Measurements from ENCODE around the gene MRPL10. TPM values are rescaled to one million over a fixed set of nuclear protein-coding genes. Genes with fewer than 3 reads are reported as not detected.

Gene MRPL10
- total RNA-seq, 1 experiment from 2014 or later, result 67.2 TPM

DNA sequence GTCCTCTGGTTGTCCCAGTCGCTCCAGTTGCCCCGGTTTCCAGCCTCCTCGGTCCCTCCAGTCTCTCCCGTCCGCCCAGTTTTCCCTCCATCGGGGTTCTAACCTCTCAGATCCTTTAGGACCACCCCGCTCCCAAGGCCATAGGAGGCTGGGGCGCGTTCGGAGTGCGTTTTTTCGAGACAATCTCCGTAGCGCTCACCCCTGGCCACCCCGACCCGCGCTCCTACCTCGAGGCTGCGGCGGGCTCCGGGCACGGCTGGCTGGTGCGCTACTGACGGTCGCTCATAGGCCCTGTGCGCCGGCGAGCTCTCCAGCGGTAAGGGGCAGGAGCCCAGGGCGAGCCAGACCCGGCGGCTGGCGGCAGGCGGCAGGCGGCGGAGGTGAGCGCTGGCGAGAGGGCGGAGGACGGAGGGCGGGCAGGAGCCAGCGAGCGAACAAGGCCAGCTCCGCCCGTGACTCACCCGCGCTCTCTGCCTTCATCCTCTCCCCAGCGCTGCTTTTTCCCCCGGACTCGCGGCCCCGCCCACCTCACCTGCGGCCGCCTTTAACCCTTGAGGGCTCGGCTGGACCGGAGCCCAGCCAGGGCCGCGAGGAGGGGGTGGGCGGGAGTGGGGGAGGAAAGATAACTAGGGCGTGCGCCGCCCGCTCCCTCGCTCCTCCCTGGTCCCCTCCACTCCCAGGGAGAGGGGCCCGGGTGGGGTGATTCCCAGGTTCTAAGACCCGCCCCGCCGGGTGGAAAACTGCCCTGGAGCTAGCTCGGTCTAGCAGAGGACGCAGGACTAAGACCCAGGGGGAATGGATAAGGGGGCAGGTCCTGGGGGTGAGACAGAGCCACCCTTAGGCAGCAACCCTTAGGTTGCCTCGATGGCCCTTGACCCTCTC lies 19.6 kb upstream of the MRPL10 start, which contains the start of gene SP6:
Gene SP6, minus strand, starts transcription at position 472 of the 882 bp plus-strand sequence. CDS start 2,734 bp downstream, outside the sequence.
- no peak within 1 kb of the TSS for H2AFZ ChIP-seq (ENCODE audit: low read length)
- Mint-ChIP-seq H3K27ac (no peak within 1 kb of the TSS; a peak in 1 of 7 replicates), H3K36me3 (ENCODE audit: insufficient read depth in 1 of 3, low read depth in 3 of 3) (peaks cover 0 to 2% (median 0%) of the 10 kb centered on the region in 3 experiments; a peak in 1 of 7 replicates), H3K9me3 (no peaks in the 10 kb centered on the region; a peak in 2 of 5 replicates), H3K4me3 (peak within 1 kb of the TSS; percentile 62 to 83), H3K27me3 (ENCODE audit: low read depth) (peaks cover 96% of the 10 kb centered on the region), H3K4me1 (peaks cover 47 to 52% of the 10 kb centered on the region in 2 experiments)
- no peak within 1 kb of the TSS for H3K27ac ChIP-seq (ENCODE audit: insufficient read length, low read depth, low read length)
- TF ChIP-seq, protein P1, sequence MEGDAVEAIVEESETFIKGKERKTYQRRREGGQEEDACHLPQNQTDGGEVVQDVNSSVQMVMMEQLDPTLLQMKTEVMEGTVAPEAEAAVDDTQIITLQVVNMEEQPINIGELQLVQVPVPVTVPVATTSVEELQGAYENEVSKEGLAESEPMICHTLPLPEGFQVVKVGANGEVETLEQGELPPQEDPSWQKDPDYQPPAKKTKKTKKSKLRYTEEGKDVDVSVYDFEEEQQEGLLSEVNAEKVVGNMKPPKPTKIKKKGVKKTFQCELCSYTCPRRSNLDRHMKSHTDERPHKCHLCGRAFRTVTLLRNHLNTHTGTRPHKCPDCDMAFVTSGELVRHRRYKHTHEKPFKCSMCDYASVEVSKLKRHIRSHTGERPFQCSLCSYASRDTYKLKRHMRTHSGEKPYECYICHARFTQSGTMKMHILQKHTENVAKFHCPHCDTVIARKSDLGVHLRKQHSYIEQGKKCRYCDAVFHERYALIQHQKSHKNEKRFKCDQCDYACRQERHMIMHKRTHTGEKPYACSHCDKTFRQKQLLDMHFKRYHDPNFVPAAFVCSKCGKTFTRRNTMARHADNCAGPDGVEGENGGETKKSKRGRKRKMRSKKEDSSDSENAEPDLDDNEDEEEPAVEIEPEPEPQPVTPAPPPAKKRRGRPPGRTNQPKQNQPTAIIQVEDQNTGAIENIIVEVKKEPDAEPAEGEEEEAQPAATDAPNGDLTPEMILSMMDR (conservative IDR thresholded peaks at IDR 0.05), result peak; percentile 37; the same call in 2 of the 3 replicates
- peak within 1 kb of the TSS; percentile 20 for H3K9ac ChIP-seq (ENCODE audit: extremely low read depth, insufficient read length, low read length)
- H2AK5ac ChIP-seq (ENCODE audit: insufficient read length, low read length), result no peak within 1 kb of the TSS
- peaks cover 7% of the 10 kb centered on the region for H3K4me1 ChIP-seq (ENCODE audit: insufficient read depth, low read length)
- no peak within 1 kb of the TSS for H2BK5ac ChIP-seq (ENCODE audit: insufficient read length, low read length)
- H2BK120ac ChIP-seq (ENCODE audit: low read depth, low read length, poor library complexity, severe bottlenecking), result no peak within 1 kb of the TSS
- H3K79me2 ChIP-seq (ENCODE audit: insufficient read depth, low read length), result no peaks in the 10 kb centered on the region
- no peaks in the 10 kb centered on the region for H3K9me3 ChIP-seq (ENCODE audit: control insufficient read depth, low read depth, low read length)
- H3K23me2 ChIP-seq (ENCODE audit: insufficient read length, low read depth, low read length, poor library complexity, severe bottlenecking), result peaks cover 27% of the 10 kb centered on the region
- no peak within 1 kb of the TSS for H3K56ac ChIP-seq (ENCODE audit: insufficient read length, low read depth, low read length)
- no peak within 1 kb of the TSS for H2BK12ac ChIP-seq (ENCODE audit: insufficient read length, low read depth, low read length)
- no peaks in the 10 kb centered on the region for H4K20me1 ChIP-seq (ENCODE audit: control insufficient read depth, insufficient read depth, insufficient read length)
- H4K8ac ChIP-seq (replicated peaks; ENCODE audit: insufficient read length, low read depth, low read length), result no peak within 1 kb of the TSS
- no peak within 1 kb of the TSS for H2BK15ac ChIP-seq (ENCODE audit: low read depth, low read length)
- no peaks in the 10 kb centered on the region for H3K79me1 ChIP-seq (ENCODE audit: insufficient read depth, low read depth, low read length, poor library complexity, severe bottlenecking)
- H3K4ac ChIP-seq (ENCODE audit: low read depth, low read length), result no peak within 1 kb of the TSS
- peak within 1 kb of the TSS; percentile 29; the same call in 1 of the 2 replicates for H3K14ac ChIP-seq (ENCODE audit: insufficient read depth, low read length)
- H4K91ac ChIP-seq (ENCODE audit: insufficient read length, low read depth, low read length), result no peak within 1 kb of the TSS
- peak; percentile 97 for DNase-seq
- no peak within 1 kb of the TSS for H3K23ac ChIP-seq (ENCODE audit: insufficient read length, low read depth, low read length)
- H2BK20ac ChIP-seq (ENCODE audit: low read depth, low read length, poor library complexity, severe bottlenecking), result no peak within 1 kb of the TSS
- peak within 1 kb of the TSS; percentile 75 for H3K4me2 ChIP-seq (ENCODE audit: insufficient read depth, insufficient read length, low read length)
- no peak within 1 kb of the TSS for H3T11ph ChIP-seq (ENCODE audit: low read length)
- H4K5ac ChIP-seq (ENCODE audit: insufficient read length, low read depth, low read length), result no peak within 1 kb of the TSS
- peaks cover 66% of the 10 kb centered on the region for H3K27me3 ChIP-seq (ENCODE audit: insufficient read depth, low read length)
- peak within 1 kb of the TSS; percentile 29 for H3K18ac ChIP-seq (ENCODE audit: insufficient read length, low read depth, low read length)
- no CpG with 5 or more reads among the region's 71 CpGs for WGBS (ENCODE audit: extremely low coverage, insufficient read length, low lambda C conversion rate)

All from H9 (cell line).